Omental fat pad (tissue), 4 donors: ENCODE data around the gene SHC4. TPM values are rescaled to one million over a fixed set of nuclear protein-coding genes. Genes with fewer than 3 reads are reported as not detected.

ENCODE experiments used
- ATAC-seq: fragments of 150-250 bp; one replicate; pipeline ENCODE4 v1.9.1; 2016; ENCODE audit warnings: mild to moderate bottlenecking, moderate library complexity; ENCODE audit not compliant: low FRiP score
- DNase-seq: peaks from one replicate; pipeline ENCODE4 v3.0.0-alpha.2; 2019; ENCODE audit warnings: low spot score
- total RNA-seq, 4 donors: library from RNA; depleted of rRNA; stranded (reverse); fragments of >200 nt; gene quantifications; one replicate each; pipeline ENCODE4 v1.1.0, GENCODE V29; 2016
- TF ChIP-seq, protein P1 (sequence below), 3 donors: fragments of 450-650 bp; IDR thresholded peaks; one replicate each; pipeline ENCODE4 v1.5.1; 2016 to 2017; ENCODE audit warnings: antibody characterized with exemption in 3 of 3, mild to moderate bottlenecking in 3 of 3, moderate library complexity in 2 of 3

SHC4 gene
- total RNA-seq, 4 donors from 2014 or later = 0.48 to 2.2 (median 1.2) TPM; not detected in 1

DNA sequence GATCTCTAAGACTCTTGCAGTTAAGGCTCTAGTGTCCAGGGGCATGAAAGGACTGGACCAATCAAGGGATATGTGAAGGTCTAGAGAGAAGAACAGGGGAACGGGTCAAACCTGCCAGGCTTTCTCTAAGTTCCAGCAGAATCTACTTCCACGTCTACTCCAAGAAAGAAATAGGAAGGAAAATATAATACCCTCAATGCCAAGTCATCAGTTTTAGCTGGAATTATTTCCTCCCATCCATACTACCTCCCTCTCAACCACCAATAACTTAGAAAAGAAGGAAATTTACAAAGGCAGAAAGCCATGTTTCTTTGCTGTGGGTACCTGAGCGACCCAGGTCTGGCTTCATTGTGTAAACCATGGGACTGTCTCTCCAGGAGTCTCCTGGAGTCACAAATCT lies 7.8 kb downstream of the SHC4 start:
- ATAC-seq = no peak
- TF ChIP-seq, protein P1, sequence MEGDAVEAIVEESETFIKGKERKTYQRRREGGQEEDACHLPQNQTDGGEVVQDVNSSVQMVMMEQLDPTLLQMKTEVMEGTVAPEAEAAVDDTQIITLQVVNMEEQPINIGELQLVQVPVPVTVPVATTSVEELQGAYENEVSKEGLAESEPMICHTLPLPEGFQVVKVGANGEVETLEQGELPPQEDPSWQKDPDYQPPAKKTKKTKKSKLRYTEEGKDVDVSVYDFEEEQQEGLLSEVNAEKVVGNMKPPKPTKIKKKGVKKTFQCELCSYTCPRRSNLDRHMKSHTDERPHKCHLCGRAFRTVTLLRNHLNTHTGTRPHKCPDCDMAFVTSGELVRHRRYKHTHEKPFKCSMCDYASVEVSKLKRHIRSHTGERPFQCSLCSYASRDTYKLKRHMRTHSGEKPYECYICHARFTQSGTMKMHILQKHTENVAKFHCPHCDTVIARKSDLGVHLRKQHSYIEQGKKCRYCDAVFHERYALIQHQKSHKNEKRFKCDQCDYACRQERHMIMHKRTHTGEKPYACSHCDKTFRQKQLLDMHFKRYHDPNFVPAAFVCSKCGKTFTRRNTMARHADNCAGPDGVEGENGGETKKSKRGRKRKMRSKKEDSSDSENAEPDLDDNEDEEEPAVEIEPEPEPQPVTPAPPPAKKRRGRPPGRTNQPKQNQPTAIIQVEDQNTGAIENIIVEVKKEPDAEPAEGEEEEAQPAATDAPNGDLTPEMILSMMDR (IDR thresholded peaks at IDR 0.05) = no peak

GRCh38 chr15:48955370-48955769 lies 8.3 kb downstream of the SHC4 start:
- no peak for ATAC-seq
- TF ChIP-seq, protein P1 (IDR thresholded peaks at IDR 0.05) = no peak
- DNase-seq = no peak

More for the DNA sequence above, 7.8 kb downstream of the SHC4 start:
- no peak for DNase-seq

DNA sequence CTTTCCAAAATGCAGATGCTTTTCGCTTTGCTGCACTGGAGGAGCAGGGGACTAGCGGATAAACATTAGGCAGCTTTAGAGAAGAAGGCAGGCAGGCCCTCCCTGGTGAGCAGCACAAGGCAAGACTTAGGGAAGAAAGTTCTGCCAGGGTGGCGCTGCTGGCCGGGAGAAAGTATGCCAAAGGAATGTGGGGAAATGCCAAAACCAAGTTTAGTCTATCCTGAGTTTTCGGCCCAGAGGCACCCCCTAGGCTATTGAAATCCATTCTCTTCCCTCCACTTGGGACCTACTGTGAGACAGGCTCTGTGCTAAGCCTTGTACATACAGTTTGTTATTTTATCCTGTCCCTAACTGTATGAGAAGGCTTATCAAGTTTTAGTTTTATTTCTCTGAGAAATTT lies 9.2 kb downstream of the SHC4 start:
- ATAC-seq = peak; percentile 44
- TF ChIP-seq, protein P1 (IDR thresholded peaks at IDR 0.05) = no peak
- DNase-seq = no peak

DNA sequence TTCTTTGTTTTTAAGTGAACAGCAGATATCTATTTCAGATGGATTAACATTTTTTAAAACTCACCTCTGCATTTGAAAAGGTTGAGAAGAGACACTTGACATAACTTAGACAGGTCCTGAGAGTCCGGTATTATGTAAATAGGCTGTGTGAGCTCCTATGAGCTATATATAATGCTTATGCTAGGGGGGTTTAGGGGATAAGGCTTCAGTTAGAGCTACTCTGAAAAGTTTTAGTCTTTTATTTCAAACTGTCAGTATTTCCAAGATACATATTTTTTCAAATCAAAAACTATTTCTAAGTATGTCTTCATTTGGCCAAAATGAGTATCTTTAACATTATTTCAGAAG lies 16.9 kb downstream of the SHC4 start:
- ATAC-seq (no peak), DNase-seq (no peak)
- TF ChIP-seq, protein P1 (IDR thresholded peaks at IDR 0.05) = no peak

GRCh38 chr15:48946074-48946839 lies 17.5 kb downstream of the SHC4 start:
- TF ChIP-seq, protein P1 (IDR thresholded peaks at IDR 0.05) = no peak
- DNase-seq = no peak
- ATAC-seq = peak; percentile 98

GRCh38 chr15:48945386-48945785 lies 18.3 kb downstream of the SHC4 start:
- ATAC-seq (no peak), DNase-seq (no peak)
- TF ChIP-seq, protein P1 (IDR thresholded peaks at IDR 0.05) = no peak

GRCh38 chr15:48941904-48942303 lies 21.8 kb downstream of the SHC4 start:
- ATAC-seq = no peak
- no peak for DNase-seq
- TF ChIP-seq, protein P1 (IDR thresholded peaks at IDR 0.05) = no peak
